HL-60 (cell line): Measurements from ENCODE around the gene TMEM127.
A peak's percentile ranks its signal among the peaks of the same experiment; 100 is the strongest.

Source experiments
- DNase-seq, 2 experiments: peaks; one replicate each; pipeline ENCODE4 v3.0.0-alpha.2; 2010 to 2020; ENCODE audit warnings: low read depth in 1 of 2, low spot score in 1 of 2
- H3K27ac ChIP-seq: fragments of 250-450 bp; sonication (Bioruptor Pico); replicated peaks from 2 replicates; pipeline ENCODE4 v1.5.1; 2020; ENCODE audit warnings: mild to moderate bottlenecking, moderate library complexity
- H3K27me3 ChIP-seq: fragments of 250-450 bp; sonication (Bioruptor Pico); 2 replicates; pipeline ENCODE4 v1.5.1; 2021; ENCODE audit warnings: mild to moderate bottlenecking, moderate library complexity; ENCODE audit not compliant: insufficient read depth, poor library complexity, severe bottlenecking
- H3K4me3 ChIP-seq: replicated peaks from 2 replicates; pipeline ENCODE4 v1.5.1; 2011; ENCODE audit warnings: mild to moderate bottlenecking, control low read depth, low read length; ENCODE audit not compliant: insufficient read depth
- GABPA ChIP-seq: IDR thresholded peaks from 2 replicates; pipeline ENCODE4 v1.6.1; 2012; ENCODE audit warnings: low read depth
- POLR2AphosphoS5 ChIP-seq: IDR thresholded peaks from 2 replicates; pipeline ENCODE4 v1.6.1; 2012; ENCODE audit warnings: low read depth
- SPI1 ChIP-seq: IDR thresholded peaks from 2 replicates; pipeline ENCODE4 v1.6.1; 2012; ENCODE audit warnings: low read depth, mild to moderate bottlenecking, borderline replicate concordance
- TF ChIP-seq, protein P1 (sequence below): IDR thresholded peaks from 2 replicates; pipeline ENCODE4 v1.6.1; 2012; ENCODE audit warnings: low read depth; ENCODE audit not compliant: insufficient replicate concordance
- TF ChIP-seq, protein P2 (sequence below): IDR thresholded peaks from one replicate; pipeline ENCODE4 v1.5.1; 2011; ENCODE audit warnings: low read length, control low read depth, inconsistent platforms; ENCODE audit not compliant: insufficient read depth

The TMEM127 gene

GRCh38 chr2:96205888-96206287, 59.9 kb downstream of the TMEM127 start:
- TF ChIP-seq SPI1, result no peak
- no peak for TF ChIP-seq POLR2AphosphoS5
- TF ChIP-seq, protein P1, sequence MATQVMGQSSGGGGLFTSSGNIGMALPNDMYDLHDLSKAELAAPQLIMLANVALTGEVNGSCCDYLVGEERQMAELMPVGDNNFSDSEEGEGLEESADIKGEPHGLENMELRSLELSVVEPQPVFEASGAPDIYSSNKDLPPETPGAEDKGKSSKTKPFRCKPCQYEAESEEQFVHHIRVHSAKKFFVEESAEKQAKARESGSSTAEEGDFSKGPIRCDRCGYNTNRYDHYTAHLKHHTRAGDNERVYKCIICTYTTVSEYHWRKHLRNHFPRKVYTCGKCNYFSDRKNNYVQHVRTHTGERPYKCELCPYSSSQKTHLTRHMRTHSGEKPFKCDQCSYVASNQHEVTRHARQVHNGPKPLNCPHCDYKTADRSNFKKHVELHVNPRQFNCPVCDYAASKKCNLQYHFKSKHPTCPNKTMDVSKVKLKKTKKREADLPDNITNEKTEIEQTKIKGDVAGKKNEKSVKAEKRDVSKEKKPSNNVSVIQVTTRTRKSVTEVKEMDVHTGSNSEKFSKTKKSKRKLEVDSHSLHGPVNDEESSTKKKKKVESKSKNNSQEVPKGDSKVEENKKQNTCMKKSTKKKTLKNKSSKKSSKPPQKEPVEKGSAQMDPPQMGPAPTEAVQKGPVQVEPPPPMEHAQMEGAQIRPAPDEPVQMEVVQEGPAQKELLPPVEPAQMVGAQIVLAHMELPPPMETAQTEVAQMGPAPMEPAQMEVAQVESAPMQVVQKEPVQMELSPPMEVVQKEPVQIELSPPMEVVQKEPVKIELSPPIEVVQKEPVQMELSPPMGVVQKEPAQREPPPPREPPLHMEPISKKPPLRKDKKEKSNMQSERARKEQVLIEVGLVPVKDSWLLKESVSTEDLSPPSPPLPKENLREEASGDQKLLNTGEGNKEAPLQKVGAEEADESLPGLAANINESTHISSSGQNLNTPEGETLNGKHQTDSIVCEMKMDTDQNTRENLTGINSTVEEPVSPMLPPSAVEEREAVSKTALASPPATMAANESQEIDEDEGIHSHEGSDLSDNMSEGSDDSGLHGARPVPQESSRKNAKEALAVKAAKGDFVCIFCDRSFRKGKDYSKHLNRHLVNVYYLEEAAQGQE, result no peak
- TF ChIP-seq, protein P2, sequence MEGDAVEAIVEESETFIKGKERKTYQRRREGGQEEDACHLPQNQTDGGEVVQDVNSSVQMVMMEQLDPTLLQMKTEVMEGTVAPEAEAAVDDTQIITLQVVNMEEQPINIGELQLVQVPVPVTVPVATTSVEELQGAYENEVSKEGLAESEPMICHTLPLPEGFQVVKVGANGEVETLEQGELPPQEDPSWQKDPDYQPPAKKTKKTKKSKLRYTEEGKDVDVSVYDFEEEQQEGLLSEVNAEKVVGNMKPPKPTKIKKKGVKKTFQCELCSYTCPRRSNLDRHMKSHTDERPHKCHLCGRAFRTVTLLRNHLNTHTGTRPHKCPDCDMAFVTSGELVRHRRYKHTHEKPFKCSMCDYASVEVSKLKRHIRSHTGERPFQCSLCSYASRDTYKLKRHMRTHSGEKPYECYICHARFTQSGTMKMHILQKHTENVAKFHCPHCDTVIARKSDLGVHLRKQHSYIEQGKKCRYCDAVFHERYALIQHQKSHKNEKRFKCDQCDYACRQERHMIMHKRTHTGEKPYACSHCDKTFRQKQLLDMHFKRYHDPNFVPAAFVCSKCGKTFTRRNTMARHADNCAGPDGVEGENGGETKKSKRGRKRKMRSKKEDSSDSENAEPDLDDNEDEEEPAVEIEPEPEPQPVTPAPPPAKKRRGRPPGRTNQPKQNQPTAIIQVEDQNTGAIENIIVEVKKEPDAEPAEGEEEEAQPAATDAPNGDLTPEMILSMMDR, result no peak
- TF ChIP-seq GABPA, result no peak
- DNase-seq, result no peak
- Histone ChIP-seq H3K4me3 (peak overlapping the region; percentile 29), H3K27me3 (no peaks in the 10 kb centered on the region), H3K27ac (no peak overlapping the region)

- H3K27me3 ChIP-seq, result no peaks in the 10 kb centered on the region
- 0 out of 2 replicates have a peak overlapping the region, but pooled peaks have one; percentile 1 for H3K4me3 ChIP-seq
- DNase-seq, result no peak
- TF ChIP-seq, protein P2, result no peak
- no peak for TF ChIP-seq POLR2AphosphoS5
- no peak for TF ChIP-seq SPI1
- TF ChIP-seq GABPA, result no peak
- TF ChIP-seq, protein P1, result no peak
- no peak overlapping the region for H3K27ac ChIP-seq
These were observed 60.8 kb downstream of the TMEM127 start for GRCh38 chr2:96204836-96205624.

GRCh38 chr2:96203130-96204028, 62.4 kb downstream of the TMEM127 start:
- Histone ChIP-seq H3K27ac (no peak overlapping the region), H3K27me3 (no peaks in the 10 kb centered on the region), H3K4me3 (no peak overlapping the region)
- TF ChIP-seq SPI1, result no peak
- TF ChIP-seq, protein P1, result no peak
- no peak for TF ChIP-seq GABPA
- no peak for TF ChIP-seq POLR2AphosphoS5
- TF ChIP-seq, protein P2, result no peak
- DNase-seq, result no peak
